GM12878 (cell line): ENCODE measurements around the gene RBKS. TPM values are rescaled to one million over a fixed set of nuclear protein-coding genes. Genes with fewer than 3 reads are reported as not detected.

ENCODE experiments used
- ATAC-seq: fragments of 200-7000 bp; cut with Tn5 transposase; 3 replicates; pipeline ENCODE4 v1.9.1; 2020; ENCODE audit warnings: mild to moderate bottlenecking, moderate library complexity
- BruUV-seq: library from RNA; stranded (reverse); fragments of 400-500 nt; replicated peaks from 2 replicates; lab custom pipeline; 2021; lab: Mats Ljungman, UMichigan
- CTCF ChIA-PET: fragments of 300-600 bp; sonication (Branson Sonifier 250); formaldehyde crosslinking; extraction: SDS; loops from one replicate; lab custom pipeline; 2021; ENCODE audit warnings: inconsistent platforms; lab: Yijun Ruan, JAX
- POLR2A ChIA-PET: fragments of 350-600 bp; formaldehyde crosslinking; extraction: SDS; loops from one replicate; lab custom pipeline; 2021; ENCODE audit warnings: inconsistent platforms; lab: Charles Lee
- RAD21 ChIA-PET: fragments of 300-600 bp; sonication (Branson Sonifier 250); formaldehyde crosslinking; loops from one replicate; lab custom pipeline; 2023; ENCODE audit warnings: antibody characterized with exemption; ENCODE audit not compliant: unreplicated experiment; lab: Charles Lee
- SMC1A ChIA-PET: fragments of 300-600 bp; sonication (Branson Sonifier 250); formaldehyde crosslinking; loops from one replicate; lab custom pipeline; 2023; ENCODE audit not compliant: unreplicated experiment, uncharacterized antibody; lab: Charles Lee
- DNase-seq: peaks from one replicate; pipeline ENCODE4 v3.0.0-alpha.2; 2011; ENCODE audit warnings: low read depth, low spot score
- FAIRE-seq: peaks from 3 replicates; lab custom pipeline; 2011; peaks lifted over from hg19 to GRCh38; lab: Jason Lieb, UNC
- H2AFZ ChIP-seq: 2 replicates; pipeline ENCODE4 v1.6.0; 2011; ENCODE audit warnings: low read depth, low read length, control low read depth; ENCODE audit not compliant: control insufficient read depth
- H3K27ac ChIP-seq: 2 replicates; pipeline ENCODE4 v1.5.1; 2011; ENCODE audit warnings: control low read depth; ENCODE audit not compliant: control insufficient read depth, insufficient read depth
- H3K27me3 ChIP-seq, 2 experiments: replicated peaks in 1 of 2; 2 replicates each; pipeline versions ENCODE4 v1.6.0 to v1.6.1; 2011; ENCODE audit warnings: low read length in 1 of 2; ENCODE audit not compliant: control insufficient read depth in 2 of 2, insufficient read depth in 2 of 2
- H3K36me3 ChIP-seq, 2 experiments: 2 replicates each; pipeline ENCODE4 v1.5.1; 2011; ENCODE audit warnings: low read length in 1 of 2; ENCODE audit not compliant: control insufficient read depth in 2 of 2, insufficient read depth in 2 of 2
- H3K4me1 ChIP-seq: 2 replicates; pipeline ENCODE4 v1.6.1; 2011; ENCODE audit warnings: mild to moderate bottlenecking, low read length, moderate library complexity, mixed read lengths; ENCODE audit not compliant: control insufficient read depth, insufficient read depth
- H3K4me2 ChIP-seq: 2 replicates; pipeline ENCODE4 v1.6.0; 2011; ENCODE audit warnings: control low read depth; ENCODE audit not compliant: control insufficient read depth, insufficient read depth
- H3K4me3 ChIP-seq: fragments of 200-600 bp; sonication (generic); 2 replicates; pipeline ENCODE4 v1.5.1; 2016
- H3K79me2 ChIP-seq: 2 replicates; pipeline ENCODE4 v1.6.0; 2011; ENCODE audit warnings: low read length; ENCODE audit not compliant: control insufficient read depth, insufficient read depth
- H3K9ac ChIP-seq: 2 replicates; pipeline ENCODE4 v1.8.0; 2011; ENCODE audit warnings: low read length, control low read depth, mixed read lengths; ENCODE audit not compliant: control insufficient read depth, insufficient read depth
- H3K9me3 ChIP-seq: replicated peaks from 3 replicates; pipeline ENCODE4 v1.5.1; 2011; ENCODE audit warnings: mild to moderate bottlenecking, low read length; ENCODE audit not compliant: control insufficient read depth, insufficient read depth
- H4K20me1 ChIP-seq: 2 replicates; pipeline ENCODE4 v1.6.0; 2011; ENCODE audit not compliant: control insufficient read depth, insufficient read depth
- BMI1 ChIP-seq: fragments of 450-650 bp; IDR thresholded peaks from 2 replicates; pipeline ENCODE4 v1.6.1; 2016; ENCODE audit warnings: mild to moderate bottlenecking, moderate library complexity, borderline replicate concordance
- CBFB ChIP-seq: IDR thresholded peaks from 2 replicates; pipeline ENCODE4 v1.6.1; 2016; ENCODE audit warnings: antibody characterized with exemption, low read depth
- CHD1 ChIP-seq: IDR thresholded peaks from 2 replicates; pipeline ENCODE4 v1.6.1; 2012; ENCODE audit warnings: low read depth, low read length, improper control_type of control experiment
- CHD4 ChIP-seq: fragments of 200-600 bp; sonication (generic); IDR thresholded peaks from 2 replicates; pipeline ENCODE4 v1.6.1; 2016; ENCODE audit warnings: mild to moderate bottlenecking
- FOXM1 ChIP-seq: IDR thresholded peaks from 2 replicates; pipeline ENCODE4 v1.6.1; 2012; ENCODE audit warnings: low read depth, mild to moderate bottlenecking, inconsistent platforms, low read length, moderate library complexity
- GABPA ChIP-seq: IDR thresholded peaks from 2 replicates; pipeline ENCODE4 v1.6.1; 2014; ENCODE audit warnings: antibody characterized with exemption, low read depth, mild to moderate bottlenecking, inconsistent platforms
- MYB ChIP-seq: fragments of 150-350 bp; IDR thresholded peaks from 2 replicates; pipeline ENCODE4 v1.6.1; 2014; ENCODE audit warnings: mild to moderate bottlenecking, low read depth, low read length, borderline replicate concordance
- NRF1 ChIP-seq: conservative IDR thresholded peaks from 2 replicates; pipeline ENCODE4 v1.6.1; 2011; ENCODE audit warnings: mild to moderate bottlenecking, low read depth, low read length, improper control_type of control experiment
- PAX8 ChIP-seq: fragments of 450-650 bp; IDR thresholded peaks from 2 replicates; pipeline ENCODE4 v1.6.1; 2017; ENCODE audit warnings: mild to moderate bottlenecking, moderate library complexity
- SMARCA5 ChIP-seq: fragments of 450-650 bp; IDR thresholded peaks from 2 replicates; pipeline ENCODE4 v1.6.1; 2017; ENCODE audit warnings: mild to moderate bottlenecking
- ZBED1 ChIP-seq: IDR thresholded peaks from 2 replicates; pipeline ENCODE4 v1.6.1; 2016; ENCODE audit warnings: borderline replicate concordance
- WGBS: methylation state at CpG from one replicate; pipeline ENCODE4 v1.1.6; 2016; ENCODE audit warnings: low lambda C conversion rate; ENCODE audit not compliant: insufficient replicate concordance, insufficient coverage; ENCODE audit errors: missing lambda C conversion rate; 5-methylcytosine and 5-hydroxymethylcytosine counted together
- in situ Hi-C: fragments of 300-500 bp; cut with MboI; formaldehyde crosslinking; loops from 9 replicates; pipeline ENCODE4 v1.14.3; 2018; ENCODE audit warnings: mixed read lengths
- intact Hi-C: fragments of 100-400 bp; cut with micrococcal nuclease; formaldehyde crosslinking; loops from one replicate; pipeline ENCODE4 v1.14.2; 2022; ENCODE audit not compliant: unreplicated experiment
- polyA plus RNA-seq, 11 experiments: library from polyadenylated mRNA; depleted of rRNA in 4 of 11; unstranded in 6 of 11; stranded (reverse) in 5 of 11; fragments of >200 nt; fragmentation: Nextera tagmentation in 4 of 11; fragmentation: Illumina TruSeq in 1 of 11; extraction: Ambion mirVana in 4 of 11; extraction: Trizol in 1 of 11; gene quantifications; 1 replicate in 1 of 11; 2 replicates in 10 of 11; pipeline versions ENCODE4 v1.2.1 to v1.2.3, GENCODE V29; 2011 to 2016; ENCODE audit warnings: inconsistent platforms in 2 of 11, missing spikeins in 2 of 11, low read depth in 1 of 11
- total RNA-seq, 4 experiments: library from RNA; depleted of rRNA in 3 of 4; stranded (reverse); fragments of >200 nt in 3 of 4; fragmentation: Illumina TruSeq in 1 of 4; extraction: Trizol in 1 of 4; gene quantifications; 2 replicates each; pipeline versions ENCODE4 v1.2.1 to v1.2.3, GENCODE V29; 2013 to 2021
- TF ChIP-seq, protein P1 (sequence below): fragments of 450-650 bp; formaldehyde crosslinking; IDR thresholded peaks from 2 replicates; pipeline ENCODE4 v1.4.0; 2022; ENCODE audit warnings: mild to moderate bottlenecking, moderate library complexity

Gene RBKS
- total and polyA plus RNA-seq, 10 of the 15 experiments (the other 5 are each of a cell fraction or from before 2014, with no cell fraction given): 0.39 to 1.8 (median 1.0) TPM

- no TSS peak for BruUV-seq
- RAD21 ChIA-PET: no interaction called here
- Histone ChIP-seq H3K27me3 (no peaks in the 10 kb centered on the region), H3K4me2 (no peak overlapping the region), H3K9me3 (no peaks in the 10 kb centered on the region), H3K4me3 (no peak overlapping the region), H3K79me2 (no peaks in the 10 kb centered on the region), H3K27ac (no peak overlapping the region), H3K4me1 (no peaks in the 10 kb centered on the region), H3K9ac (no peak overlapping the region), H2AFZ (no peak overlapping the region), H4K20me1 (no peaks in the 10 kb centered on the region), H3K36me3 (no peaks in the 10 kb centered on the region)
- POLR2A ChIA-PET: no interaction called here
- 37% methylated on average over 2 of the region's 2 CpGs for WGBS
- TF ChIP-seq SMARCA5: no peak
- TF ChIP-seq CBFB: no peak
- no peak for TF ChIP-seq GABPA
- SMC1A ChIA-PET: interaction anchor here (1.2 kb wide), 1 partner anchor 144 kb away, joined by 4 read pairs; no protein-coding TSS in a partner anchor
- CTCF ChIA-PET: no interaction called here
- FAIRE-seq (no peak), DNase-seq (no peak), ATAC-seq (no peak)
- intact Hi-C loops (no loop called here), in situ Hi-C loops (no loop called here)
Observed at GRCh38 chr2:27847333-27847732, 42.9 kb downstream of the RBKS start.

GRCh38 chr2:27844821-27845255 is 45.3 kb downstream of the RBKS start:
- no peak overlapping the region for H2AFZ ChIP-seq
- no peak for TF ChIP-seq ZBED1
- no peak for TF ChIP-seq NRF1
- TF ChIP-seq CHD4: no peak
- TF ChIP-seq, protein P1, sequence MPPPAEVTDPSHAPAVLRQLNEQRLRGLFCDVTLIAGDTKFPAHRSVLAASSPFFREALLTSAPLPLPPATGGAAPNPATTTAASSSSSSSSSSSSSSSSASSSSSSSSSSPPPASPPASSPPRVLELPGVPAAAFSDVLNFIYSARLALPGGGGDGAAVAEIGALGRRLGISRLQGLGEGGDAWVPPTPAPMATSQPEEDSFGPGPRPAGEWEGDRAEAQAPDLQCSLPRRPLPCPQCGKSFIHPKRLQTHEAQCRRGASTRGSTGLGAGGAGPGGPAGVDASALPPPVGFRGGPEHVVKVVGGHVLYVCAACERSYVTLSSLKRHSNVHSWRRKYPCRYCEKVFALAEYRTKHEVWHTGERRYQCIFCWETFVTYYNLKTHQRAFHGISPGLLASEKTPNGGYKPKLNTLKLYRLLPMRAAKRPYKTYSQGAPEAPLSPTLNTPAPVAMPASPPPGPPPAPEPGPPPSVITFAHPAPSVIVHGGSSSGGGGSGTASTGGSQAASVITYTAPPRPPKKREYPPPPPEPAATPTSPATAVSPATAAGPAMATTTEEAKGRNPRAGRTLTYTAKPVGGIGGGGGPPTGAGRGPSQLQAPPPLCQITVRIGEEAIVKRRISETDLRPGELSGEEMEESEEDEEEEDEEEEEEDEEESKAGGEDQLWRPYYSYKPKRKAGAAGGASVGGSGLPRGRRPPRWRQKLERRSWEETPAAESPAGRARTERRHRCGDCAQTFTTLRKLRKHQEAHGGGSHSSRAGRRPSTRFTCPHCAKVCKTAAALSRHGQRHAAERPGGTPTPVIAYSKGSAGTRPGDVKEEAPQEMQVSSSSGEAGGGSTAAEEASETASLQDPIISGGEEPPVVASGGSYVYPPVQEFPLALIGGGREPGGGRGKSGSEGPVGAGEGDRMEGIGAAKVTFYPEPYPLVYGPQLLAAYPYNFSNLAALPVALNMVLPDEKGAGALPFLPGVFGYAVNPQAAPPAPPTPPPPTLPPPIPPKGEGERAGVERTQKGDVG (CRISPR knock-in tag): no peak
- TF ChIP-seq CHD1: no peak
- TF ChIP-seq GABPA: no peak
- TF ChIP-seq MYB: no peak
- TF ChIP-seq FOXM1: no peak
- no peak for TF ChIP-seq PAX8
- TF ChIP-seq BMI1: no peak
- H3K27ac ChIP-seq: no peak overlapping the region
- H3K9ac ChIP-seq: no peak overlapping the region
- no peaks in the 10 kb centered on the region for H3K79me2 ChIP-seq
- H3K36me3 ChIP-seq: no peaks in the 10 kb centered on the region
- no TSS peak for BruUV-seq
- CTCF ChIA-PET: interaction anchor here (1.2 to 1.4 kb wide), 2 partner anchors 12 to 28 kb away, joined by 4 to 5 read pairs; no protein-coding TSS in a partner anchor
- H3K4me2 ChIP-seq: no peak overlapping the region
- H3K4me1 ChIP-seq: no peaks in the 10 kb centered on the region
- SMC1A ChIA-PET: interaction anchor here (1.2 kb wide), 1 partner anchor 114 kb away, joined by 3 read pairs; no protein-coding TSS in a partner anchor
- intact Hi-C loops (no loop called here), in situ Hi-C loops (no loop called here)
- no peak for ATAC-seq
- 44% methylated on average over 4 of the region's 4 CpGs for WGBS
- H3K9me3 ChIP-seq: no peaks in the 10 kb centered on the region
- H3K27me3 ChIP-seq: no peaks in the 10 kb centered on the region
- H3K4me3 ChIP-seq: no peak overlapping the region
- RAD21 ChIA-PET: no interaction called here
- no peaks in the 10 kb centered on the region for H4K20me1 ChIP-seq
- FAIRE-seq: no peak
- no peak for DNase-seq
- POLR2A ChIA-PET: no interaction called here
